Activated CD8-positive, alpha-beta memory T cell treated with anti-CD3 and anti-CD28 coated beads for 24 hours (primary cell): Measurements from ENCODE around the gene GNG2.

Source experiments
- DNase-seq: peaks from one replicate; pipeline ENCODE4 v3.0.0-alpha.2; 2020

GNG2 gene

GRCh38 chr14:51895375-51895774 lies 35.0 kb downstream of the GNG2 start:
- no peak for DNase-seq

GRCh38 chr14:51897791-51898355 lies 37.5 kb downstream of the GNG2 start:
- no peak for DNase-seq

- DNase-seq: no peak
Observed at GRCh38 chr14:51901475-51902024, 41.1 kb downstream of the GNG2 start.

GRCh38 chr14:51905656-51906121 lies 45.3 kb downstream of the GNG2 start:
- peak; percentile 75 for DNase-seq

- no peak for DNase-seq
Observed at GRCh38 chr14:51908086-51908485, 47.7 kb downstream of the GNG2 start.

GRCh38 chr14:51912112-51912786 lies 51.8 kb downstream of the GNG2 start:
- DNase-seq: no peak

GRCh38 chr14:51914310-51914709 lies 53.9 kb downstream of the GNG2 start:
- no peak for DNase-seq

GRCh38 chr14:51917193-51917592 lies 56.8 kb downstream of the GNG2 start:
- no peak for DNase-seq

GRCh38 chr14:51921026-51921425 lies 60.6 kb downstream of the GNG2 start:
- DNase-seq: no peak

- DNase-seq: no peak
Observed at GRCh38 chr14:51922624-51923023, 62.2 kb downstream of the GNG2 start.

- no peak for DNase-seq
Observed at GRCh38 chr14:51924600-51924999, 64.2 kb downstream of the GNG2 start.

- no peak for DNase-seq
Observed at GRCh38 chr14:51925980-51926379, 65.6 kb downstream of the GNG2 start.

GRCh38 chr14:51926449-51926848 lies 66.0 kb downstream of the GNG2 start:
- no peak for DNase-seq

- no peak for DNase-seq
Observed at GRCh38 chr14:51928568-51928967, 68.2 kb downstream of the GNG2 start.

GRCh38 chr14:51929166-51929565 lies 68.8 kb downstream of the GNG2 start:
- no peak for DNase-seq

- DNase-seq: no peak
Observed at GRCh38 chr14:51929910-51930682, 69.7 kb downstream of the GNG2 start.

- no peak for DNase-seq
Observed at GRCh38 chr14:51931308-51931707, 70.9 kb downstream of the GNG2 start.

GRCh38 chr14:51933191-51933590 lies 72.8 kb downstream of the GNG2 start:
- no peak for DNase-seq

GRCh38 chr14:51938137-51938536 lies 77.7 kb downstream of the GNG2 start:
- DNase-seq: no peak

- no peak for DNase-seq
Observed at GRCh38 chr14:51938821-51939220, 78.4 kb downstream of the GNG2 start.

GRCh38 chr14:51939226-51939625 lies 78.8 kb downstream of the GNG2 start:
- DNase-seq: no peak

- DNase-seq: no peak
Observed at GRCh38 chr14:51939755-51940301, 79.4 kb downstream of the GNG2 start.

- DNase-seq: no peak
Observed at GRCh38 chr14:51942971-51943370, 82.6 kb downstream of the GNG2 start.
